DMS 273 treated with DMSO at 0.1 percent for 48 hours (cell line): ENCODE results near the gene ENGASE.

Experiments used
- DNase-seq: peaks from one replicate; lab custom pipeline; 2025; lab: John Stamatoyannopoulos, UW

The ENGASE gene

DNA sequence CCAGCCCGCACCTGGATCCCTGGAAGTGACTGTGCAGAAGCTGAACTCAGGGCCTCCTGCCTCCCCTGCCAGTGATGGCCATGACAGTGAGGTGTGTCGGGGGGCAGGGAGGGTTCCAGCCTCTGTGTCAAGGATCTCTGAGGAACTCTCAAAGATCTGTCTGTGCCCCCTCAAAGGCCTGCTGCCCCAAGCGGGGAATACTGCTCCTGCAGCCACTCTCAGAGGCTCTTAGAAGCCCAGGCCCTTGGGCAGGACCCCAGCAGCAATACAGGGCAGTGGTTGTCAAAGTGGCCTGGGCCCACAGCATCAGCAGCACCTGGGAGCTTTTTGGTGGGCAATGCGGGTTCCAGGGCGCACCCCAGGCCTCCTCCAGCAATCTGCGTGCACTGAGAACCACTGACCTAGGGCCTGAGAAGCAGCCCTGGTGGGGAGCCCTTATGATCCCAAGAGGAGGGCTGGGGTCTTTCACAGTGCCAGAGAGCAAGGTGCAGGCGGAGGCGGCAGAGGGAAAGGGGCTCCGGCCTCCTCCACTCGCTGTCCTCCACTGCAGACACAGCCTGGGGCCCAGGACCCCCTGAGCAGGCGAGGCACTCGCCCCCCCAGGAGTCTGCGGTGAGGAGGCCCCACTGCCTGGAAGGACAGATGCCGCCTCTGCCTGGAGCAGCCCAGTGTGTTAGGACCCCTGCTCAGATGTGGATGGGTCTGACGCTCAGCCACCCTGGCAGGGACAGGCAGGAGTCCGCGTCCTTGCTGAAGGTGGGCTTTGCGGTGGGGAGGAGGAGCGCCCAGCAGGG lies 42.1 kb downstream of the ENGASE start:
- no peak for DNase-seq

DNA sequence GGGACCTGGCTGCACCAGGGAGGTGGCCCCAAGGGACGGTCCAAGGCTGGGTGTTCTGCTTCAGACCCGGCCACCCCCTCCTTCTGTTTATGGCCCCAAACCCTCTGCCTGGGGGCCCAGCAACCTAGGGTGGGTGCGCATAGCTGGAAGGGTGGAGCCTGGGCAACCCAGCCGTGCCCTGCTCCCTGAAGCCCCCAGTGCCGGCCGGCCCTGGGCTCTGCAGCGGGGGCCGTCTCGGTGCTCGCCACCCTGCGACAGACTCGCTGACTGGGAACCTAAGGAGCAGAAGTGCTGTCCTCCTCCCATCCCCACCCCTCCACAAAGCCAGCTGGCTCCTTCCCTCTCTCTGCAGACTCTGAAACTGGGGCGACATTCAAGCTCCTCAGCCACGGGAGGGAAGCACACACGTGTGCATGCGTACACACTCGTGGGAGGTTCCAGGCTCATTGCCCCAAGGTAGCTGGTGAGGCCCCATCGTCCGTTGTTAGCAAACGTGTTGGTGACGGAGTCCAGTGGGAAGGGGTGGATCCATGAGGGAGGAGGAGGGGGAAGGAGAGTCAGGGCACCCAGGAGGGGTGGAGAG lies 43.4 kb downstream of the ENGASE start:
- no peak for DNase-seq

DNA sequence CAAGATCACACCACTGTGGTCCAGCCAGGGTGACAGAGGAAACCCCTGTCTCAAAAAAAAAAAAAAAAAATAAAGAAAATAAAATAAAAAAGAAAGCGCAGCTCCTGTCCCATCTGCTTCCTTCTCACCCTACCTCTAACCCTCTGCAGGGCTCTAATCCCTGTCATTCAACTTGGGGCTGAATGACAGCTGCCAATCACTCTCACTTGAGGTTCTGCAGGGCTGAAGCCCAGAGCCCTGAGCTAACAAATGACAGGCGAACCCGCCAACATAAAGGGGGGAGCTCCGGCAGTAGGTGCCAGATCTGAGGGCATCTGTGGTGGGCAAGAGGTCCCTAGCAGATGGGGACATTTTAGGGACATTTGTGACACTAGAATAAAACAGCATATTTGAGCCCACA lies 44.3 kb downstream of the ENGASE start:
- DNase-seq = no peak

GRCh38 chr17:79120259-79120658 lies 45.6 kb downstream of the ENGASE start:
- no peak for DNase-seq

- no peak for DNase-seq
These were observed 49.4 kb downstream of the ENGASE start for GRCh38 chr17:79123988-79124387.

- DNase-seq = no peak
These were observed 50.0 kb downstream of the ENGASE start for GRCh38 chr17:79124513-79125209.

- no peak for DNase-seq
These were observed 50.9 kb downstream of the ENGASE start for GRCh38 chr17:79125503-79125902.

- no peak for DNase-seq
These were observed 51.5 kb downstream of the ENGASE start for GRCh38 chr17:79126139-79126538.

- no peak for DNase-seq
These were observed 53.0 kb downstream of the ENGASE start for GRCh38 chr17:79127534-79128135.

GRCh38 chr17:79129523-79129922 lies 54.9 kb downstream of the ENGASE start:
- no peak for DNase-seq

DNA sequence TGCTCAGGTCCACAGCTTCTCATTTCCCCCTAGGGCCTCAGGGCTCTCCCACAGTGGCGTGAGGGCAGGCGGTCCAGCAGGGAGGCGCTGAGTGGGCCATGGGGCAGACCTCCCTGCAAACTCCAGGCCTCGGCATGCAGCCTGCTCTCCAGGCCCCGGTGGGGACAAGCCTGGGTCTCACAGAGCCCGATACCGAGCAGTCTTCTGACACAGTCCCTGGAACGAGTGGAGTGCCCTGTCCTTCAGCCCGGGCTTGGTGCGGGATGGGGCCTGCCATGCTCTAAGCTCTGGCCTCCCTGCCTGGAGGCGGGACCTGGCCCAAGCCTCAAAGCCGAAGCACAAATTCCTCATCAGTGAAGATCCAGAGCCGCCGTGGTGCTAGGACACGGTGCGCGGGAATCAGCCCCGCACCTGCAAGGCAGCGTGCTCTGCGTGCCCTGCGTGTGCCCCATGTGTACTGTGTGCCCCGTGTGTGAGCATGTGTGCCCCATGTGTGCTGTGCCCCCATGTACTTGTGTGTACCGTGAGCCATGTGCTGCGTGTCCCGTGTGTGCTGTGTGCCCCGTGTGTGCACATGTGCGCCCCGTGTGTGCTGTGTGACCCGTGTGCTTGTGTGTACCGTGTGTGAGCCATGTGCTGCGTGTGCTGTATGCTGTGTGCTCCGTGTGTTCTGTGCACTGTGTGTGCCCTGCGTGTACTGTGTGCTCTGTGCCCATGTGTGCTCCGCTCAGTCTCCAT lies 56.1 kb downstream of the ENGASE start:
- no peak for DNase-seq

GRCh38 chr17:79131274-79131635 lies 56.6 kb downstream of the ENGASE start:
- DNase-seq = no peak

GRCh38 chr17:79131701-79132100 lies 57.1 kb downstream of the ENGASE start:
- no peak for DNase-seq

DNA sequence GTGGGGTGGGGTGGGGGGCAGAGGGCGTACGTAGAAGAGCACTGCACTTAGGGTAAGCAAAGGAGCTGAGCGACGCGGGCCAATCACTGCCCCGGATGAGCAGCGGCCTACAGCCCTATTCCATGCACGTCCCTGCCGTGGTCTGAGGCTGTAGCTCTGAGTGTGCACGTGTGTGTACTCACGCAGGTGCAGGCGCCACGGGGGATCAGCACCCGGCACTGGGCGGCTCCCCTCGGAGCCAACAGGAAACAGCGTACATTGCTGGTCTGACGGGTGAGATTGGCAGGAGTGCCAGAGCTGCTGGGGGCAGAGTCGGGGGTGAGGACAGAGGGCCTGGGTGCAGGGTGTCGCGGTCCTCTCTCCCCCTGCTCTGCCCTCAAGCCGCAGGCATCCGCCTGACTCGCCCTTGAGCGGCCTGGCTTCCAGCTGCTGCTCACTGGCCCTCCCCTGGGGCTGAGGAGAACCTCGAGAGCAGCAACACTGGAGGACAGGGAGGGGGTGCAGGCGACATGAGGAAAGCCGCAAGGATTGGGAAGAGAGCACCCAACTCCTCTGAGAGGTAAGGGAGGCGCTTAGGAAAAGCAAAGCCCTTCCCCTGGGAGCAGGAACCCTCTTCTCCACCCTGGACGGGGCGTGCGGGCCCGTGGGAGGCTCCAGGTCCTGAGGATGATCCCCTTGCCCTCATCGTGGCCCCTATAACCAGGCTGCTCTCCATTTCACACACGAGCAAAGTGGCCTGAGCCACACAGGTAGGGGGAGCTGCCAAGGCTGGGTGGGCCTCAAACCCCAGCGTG lies 57.8 kb downstream of the ENGASE start:
- DNase-seq = no peak

GRCh38 chr17:79133214-79133613 lies 58.6 kb downstream of the ENGASE start:
- no peak for DNase-seq

DNA sequence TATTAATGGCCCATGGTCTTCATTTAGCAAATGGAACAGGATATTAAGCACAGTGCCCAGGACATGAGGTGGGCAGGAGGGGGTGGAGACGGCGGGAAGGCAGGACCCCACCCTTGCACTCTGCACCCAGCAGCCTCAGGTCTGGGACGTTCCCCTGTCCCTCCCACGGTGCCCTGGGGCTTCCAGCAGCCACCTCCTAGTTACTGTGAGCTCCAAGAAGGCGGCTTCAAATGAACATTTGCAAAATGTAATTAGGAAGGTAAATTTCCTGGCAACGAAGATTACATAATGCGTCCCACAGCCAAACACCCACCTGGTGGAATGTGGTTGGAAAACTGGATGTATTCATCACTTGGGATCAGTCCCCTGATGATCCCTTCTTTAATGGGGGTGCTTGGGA lies 59.4 kb downstream of the ENGASE start:
- no peak for DNase-seq

DNA sequence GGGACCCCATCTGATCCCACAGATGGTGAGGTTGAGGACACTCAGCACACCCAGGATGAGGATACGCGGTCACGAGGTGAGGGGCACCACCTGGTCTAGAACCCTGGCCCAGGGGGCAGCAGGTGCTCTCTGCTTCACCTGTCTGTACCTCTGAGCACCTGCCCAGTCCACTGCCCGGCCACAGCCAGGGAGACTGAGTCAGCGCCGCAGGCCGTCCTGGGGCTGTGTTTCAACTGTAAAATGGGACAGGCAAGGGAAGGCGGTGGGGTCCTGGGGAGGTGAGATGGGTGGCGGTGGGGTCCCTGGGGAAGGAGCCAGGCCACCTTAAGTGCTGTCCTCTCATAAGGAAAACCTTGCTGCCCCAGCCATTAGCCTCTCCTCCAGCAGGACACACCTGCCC lies 60.4 kb downstream of the ENGASE start:
- DNase-seq = no peak

- no peak for DNase-seq
These were observed 61.2 kb downstream of the ENGASE start for GRCh38 chr17:79135628-79136405.
